Stimulated activated CD4-positive, alpha-beta T cell treated with anti-CD3 and anti-CD28 coated beads, Interleukin-12 subunit alpha, Interleukin-12 subunit beta, amount 100 ng/mL, for 24 hours (primary cell): ENCODE measurements around the gene CDH20.

Source experiments
- DNase-seq, 2 experiments: peaks; one replicate each; pipeline ENCODE4 v3.0.0-alpha.2; 2020; ENCODE audit warnings: low read depth in 2 of 2

CDH20 gene

GRCh38 chr18:61333271-61333745 is at the start of gene CDH20:
CDH20 (plus strand) TSS chr18:61333430.
- no peak for DNase-seq

- no peak for DNase-seq
Observed at GRCh38 chr18:61284039-61284438, 49.2 kb upstream of the CDH20 start.

- DNase-seq: no peak
Observed at GRCh38 chr18:61285777-61286176, 47.5 kb upstream of the CDH20 start.

GRCh38 chr18:61286867-61287266 is 46.4 kb upstream of the CDH20 start:
- DNase-seq: no peak

GRCh38 chr18:61290616-61291015 is 42.6 kb upstream of the CDH20 start:
- DNase-seq: no peak

GRCh38 chr18:61292280-61293035 is 40.8 kb upstream of the CDH20 start:
- no peak for DNase-seq

GRCh38 chr18:61295153-61295552 is 38.1 kb upstream of the CDH20 start:
- no peak for DNase-seq

GRCh38 chr18:61308004-61308403 is 25.2 kb upstream of the CDH20 start:
- no peak for DNase-seq

- DNase-seq: no peak
Observed at GRCh38 chr18:61308795-61309393, 24.3 kb upstream of the CDH20 start.

GRCh38 chr18:61322265-61322873 is 10.9 kb upstream of the CDH20 start:
- DNase-seq: peak in 1 of 2 experiments; percentile 33

- DNase-seq: no peak
Observed at GRCh38 chr18:61323951-61324350, 9.3 kb upstream of the CDH20 start.

- DNase-seq: no peak
Observed at GRCh38 chr18:61326407-61326806, 6.8 kb upstream of the CDH20 start.

- no peak for DNase-seq
Observed at GRCh38 chr18:61329398-61329797, 3.8 kb upstream of the CDH20 start.

- DNase-seq: no peak
Observed at GRCh38 chr18:61331051-61331450, 2.2 kb upstream of the CDH20 start.

- no peak for DNase-seq
Observed at GRCh38 chr18:61333746-61334490, 688 bp downstream of the CDH20 start.

- DNase-seq: no peak
Observed at GRCh38 chr18:61334491-61334850, 1.2 kb downstream of the CDH20 start.

- no peak for DNase-seq
Observed at GRCh38 chr18:61334951-61335683, 1.9 kb downstream of the CDH20 start.

- DNase-seq: no peak
Observed at GRCh38 chr18:61335684-61336555, 2.7 kb downstream of the CDH20 start.

- no peak for DNase-seq
Observed at GRCh38 chr18:61336766-61337165, 3.5 kb downstream of the CDH20 start.

GRCh38 chr18:61337527-61337926 is 4.3 kb downstream of the CDH20 start:
- no peak for DNase-seq

GRCh38 chr18:61340148-61340547 is 6.9 kb downstream of the CDH20 start:
- no peak for DNase-seq
